ENCODE data around the gene MAP3K14. TPM values are rescaled to one million over a fixed set of nuclear protein-coding genes. Genes with fewer than 3 reads are reported as not detected.

The MAP3K14 gene
- total RNA-seq, 1 experiment from 2014 or later = 16.8 TPM

- ATAC-seq (peak; percentile 7), DNase-seq (no peak)
- TF ChIP-seq EZH2phosphoT487 (IDR thresholded peaks at IDR 0.05; ENCODE audit: borderline replicate concordance, low read length) = no peak
- TF ChIP-seq CTCF (conservative IDR thresholded peaks at IDR 0.05; ENCODE audit: low read depth, low read length) = no peak
- TF ChIP-seq EZH2 (IDR thresholded peaks at IDR 0.05; ENCODE audit: low read length, unreplicated experiment) = no peak
- Histone ChIP-seq H2AFZ (ENCODE audit: low read length) (no peak overlapping the region), H3K9ac (ENCODE audit: low read length) (peak overlapping the region; percentile 28), H3K4me2 (ENCODE audit: low read length) (peak overlapping the region; percentile 45), H4K20me1 (ENCODE audit: low read length) (no peaks in the 10 kb centered on the region), H3K4me3 (ENCODE audit: low read length) (no peak overlapping the region), H3K79me2 (ENCODE audit: low read length) (0 out of 2 replicates have a peak, but pooled peaks cover 6% of the 10 kb centered on the region), H3K36me3 (ENCODE audit: low read depth, low read length) (no peaks in the 10 kb centered on the region), H3K4me1 (ENCODE audit: insufficient read depth, low read length) (peaks cover 73% of the 10 kb centered on the region), H3K27me3 (ENCODE audit: low read length) (no peaks in the 10 kb centered on the region), H3K9me2 (replicated peaks; ENCODE audit: low read length) (no peaks in the 10 kb centered on the region), H3F3A (ENCODE audit: low read length, unreplicated experiment) (no peaks in the 10 kb centered on the region), H3K27ac (ENCODE audit: low read length) (peak overlapping the region; percentile 79), H3K9me3 (ENCODE audit: low read length) (no peaks in the 10 kb centered on the region)
- POLR2A ChIA-PET (ENCODE audit: unreplicated experiment) = interaction anchor here (0.6 kb wide), 1 partner anchor 37 kb away, joined by 6 read pairs; no protein-coding TSS in a partner anchor
- intact Hi-C loops (cut with micrococcal nuclease) = no loop called here
- no TSS peak for BruUV-seq (replicated peaks)
- CTCF ChIA-PET = interaction anchor here (0.6 to 1.4 kb wide), 3 partner anchors 77 to 91 kb away, joined by 3 to 7 read pairs (median 3); partner anchors contain the start of genes ACBD4 and HEXIM1
Observed at GRCh38 chr17:45225964-45226530, 90.8 kb downstream of the MAP3K14 start.

GRCh38 chr17:45225051-45225700, 91.6 kb downstream of the MAP3K14 start:
- Histone ChIP-seq H3K79me2 (ENCODE audit: low read length) (0 out of 2 replicates have a peak, but pooled peaks cover 6% of the 10 kb centered on the region), H3K9me2 (replicated peaks; ENCODE audit: low read length) (no peaks in the 10 kb centered on the region), H4K20me1 (ENCODE audit: low read length) (no peaks in the 10 kb centered on the region), H3K27ac (ENCODE audit: low read length) (peak overlapping the region; percentile 79), H2AFZ (ENCODE audit: low read length) (peak overlapping the region; percentile 5; the same call in 1 of the 2 replicates), H3K4me2 (ENCODE audit: low read length) (peak overlapping the region; percentile 45), H3K4me3 (ENCODE audit: low read length) (no peak overlapping the region), H3K4me1 (ENCODE audit: insufficient read depth, low read length) (peaks cover 66% of the 10 kb centered on the region), H3K9ac (ENCODE audit: low read length) (peak overlapping the region; percentile 52), H3K9me3 (ENCODE audit: low read length) (no peaks in the 10 kb centered on the region), H3F3A (ENCODE audit: low read length, unreplicated experiment) (no peaks in the 10 kb centered on the region), H3K36me3 (ENCODE audit: low read depth, low read length) (no peaks in the 10 kb centered on the region), H3K27me3 (ENCODE audit: low read length) (no peaks in the 10 kb centered on the region)
- intact Hi-C loops (cut with micrococcal nuclease) = no loop called here
- ChIA-PET CTCF (interaction anchor here (0.8 to 1.4 kb wide), 2 partner anchors 77 to 90 kb away, joined by 3 to 7 read pairs; partner anchors contain the start of genes ACBD4 and HEXIM1), POLR2A (ENCODE audit: unreplicated experiment) (interaction anchor here (0.6 kb wide), 1 partner anchor 36 kb away, joined by 6 read pairs; no protein-coding TSS in a partner anchor)
- no TSS peak for BruUV-seq (replicated peaks)
- DNase-seq = peak; percentile 91
- peak; percentile 86 for ATAC-seq
- no peak for TF ChIP-seq EZH2phosphoT487 (IDR thresholded peaks at IDR 0.05; ENCODE audit: borderline replicate concordance, low read length)
- TF ChIP-seq CTCF (conservative IDR thresholded peaks at IDR 0.05; ENCODE audit: low read depth, low read length) = no peak
- no peak for TF ChIP-seq EZH2 (IDR thresholded peaks at IDR 0.05; ENCODE audit: low read length, unreplicated experiment)
